ENCODE measurements around the gene C17orf58.

Gene C17orf58

GRCh38 chr17:67950945-67951344 lies 45.3 kb downstream of the C17orf58 start:
- DNase-seq = no peak

- DNase-seq = no peak
Observed at GRCh38 chr17:67947325-67947813, 48.9 kb downstream of the C17orf58 start.

- DNase-seq = no peak
Observed at GRCh38 chr17:67946513-67946912, 49.8 kb downstream of the C17orf58 start.

GRCh38 chr17:67944035-67944434 lies 52.2 kb downstream of the C17orf58 start:
- no peak for DNase-seq

GRCh38 chr17:67942810-67943209 lies 53.5 kb downstream of the C17orf58 start:
- DNase-seq = no peak

All from NCI-H510A (cell line).